Measurements from ENCODE around the gene GTPBP1.

DNA sequence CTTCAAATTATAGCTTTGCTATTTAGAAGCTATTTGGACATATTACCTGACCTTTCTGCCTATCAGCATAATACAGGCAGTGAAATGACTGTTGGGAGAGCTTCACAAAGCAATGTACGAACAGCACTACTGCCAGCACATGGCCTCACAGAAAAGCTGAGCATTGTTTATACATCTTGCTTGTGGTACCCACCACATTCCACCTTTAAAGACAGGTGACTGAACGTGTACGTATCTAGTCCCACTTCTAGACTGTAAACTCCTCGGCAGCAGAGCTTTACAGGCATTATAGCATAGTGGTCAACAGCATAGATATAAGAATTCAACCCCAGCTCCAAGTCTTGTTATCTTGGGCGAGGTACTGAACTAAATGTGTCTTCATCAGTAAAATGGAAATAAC is 6.6 kb upstream of the GTPBP1 start:
- TF ChIP-seq, protein P1, sequence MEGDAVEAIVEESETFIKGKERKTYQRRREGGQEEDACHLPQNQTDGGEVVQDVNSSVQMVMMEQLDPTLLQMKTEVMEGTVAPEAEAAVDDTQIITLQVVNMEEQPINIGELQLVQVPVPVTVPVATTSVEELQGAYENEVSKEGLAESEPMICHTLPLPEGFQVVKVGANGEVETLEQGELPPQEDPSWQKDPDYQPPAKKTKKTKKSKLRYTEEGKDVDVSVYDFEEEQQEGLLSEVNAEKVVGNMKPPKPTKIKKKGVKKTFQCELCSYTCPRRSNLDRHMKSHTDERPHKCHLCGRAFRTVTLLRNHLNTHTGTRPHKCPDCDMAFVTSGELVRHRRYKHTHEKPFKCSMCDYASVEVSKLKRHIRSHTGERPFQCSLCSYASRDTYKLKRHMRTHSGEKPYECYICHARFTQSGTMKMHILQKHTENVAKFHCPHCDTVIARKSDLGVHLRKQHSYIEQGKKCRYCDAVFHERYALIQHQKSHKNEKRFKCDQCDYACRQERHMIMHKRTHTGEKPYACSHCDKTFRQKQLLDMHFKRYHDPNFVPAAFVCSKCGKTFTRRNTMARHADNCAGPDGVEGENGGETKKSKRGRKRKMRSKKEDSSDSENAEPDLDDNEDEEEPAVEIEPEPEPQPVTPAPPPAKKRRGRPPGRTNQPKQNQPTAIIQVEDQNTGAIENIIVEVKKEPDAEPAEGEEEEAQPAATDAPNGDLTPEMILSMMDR (IDR thresholded peaks at IDR 0.05) = no peak
- no peak for TF ChIP-seq POLR2A (IDR thresholded peaks at IDR 0.05)

Measured in uterus (tissue), 2 donors.